MM.1S (cell line): Measurements from ENCODE around the gene ACOD1.

Experiments
- DNase-seq: peaks from one replicate; pipeline ENCODE4 v3.0.0-alpha.2; 2015
- H2AFZ ChIP-seq: fragments of 300-600 bp; sonication (generic); 2 replicates; pipeline ENCODE4 v1.6.0; 2016; ENCODE audit warnings: antibody characterized with exemption, low read length
- H3F3A ChIP-seq: fragments of 300-600 bp; sonication (generic); 2 replicates; pipeline ENCODE4 v1.6.1; 2016; ENCODE audit warnings: mild to moderate bottlenecking, antibody characterized with exemption, low read length, moderate library complexity, mixed read lengths; ENCODE audit not compliant: insufficient read depth
- H3K27ac ChIP-seq: fragments of 300-600 bp; sonication (generic); 2 replicates; pipeline ENCODE4 v1.5.1; 2016; ENCODE audit warnings: mild to moderate bottlenecking, low read length
- H3K27me3 ChIP-seq: fragments of 300-600 bp; sonication (generic); replicated peaks from 2 replicates; pipeline ENCODE4 v1.6.0; 2016; ENCODE audit warnings: low read length; ENCODE audit not compliant: insufficient read depth
- H3K36me3 ChIP-seq: fragments of 300-600 bp; sonication (generic); replicated peaks from 2 replicates; pipeline ENCODE4 v1.6.1; 2016; ENCODE audit warnings: mild to moderate bottlenecking, low read length, mixed read lengths; ENCODE audit not compliant: insufficient read depth
- H3K4me1 ChIP-seq: fragments of 300-600 bp; sonication (generic); 2 replicates; pipeline ENCODE4 v1.6.1; 2016; ENCODE audit warnings: low read length, mixed read lengths
- H3K4me2 ChIP-seq: fragments of 300-600 bp; sonication (generic); 2 replicates; pipeline ENCODE4 v1.6.0; 2016; ENCODE audit warnings: low read depth, low read length
- H3K4me3 ChIP-seq: fragments of 300-600 bp; sonication (generic); 2 replicates; pipeline ENCODE4 v1.5.1; 2016; ENCODE audit warnings: low read length, mixed read lengths
- H3K79me2 ChIP-seq: fragments of 300-600 bp; sonication (generic); 2 replicates; pipeline ENCODE4 v1.6.1; 2016; ENCODE audit warnings: mixed run types, low read length, mixed read lengths
- H3K9ac ChIP-seq: fragments of 300-600 bp; sonication (generic); 2 replicates; pipeline ENCODE4 v1.6.1; 2016; ENCODE audit warnings: low read length, mixed read lengths
- H3K9me2 ChIP-seq: fragments of 300-600 bp; sonication (generic); replicated peaks from 2 replicates; pipeline ENCODE4 v1.6.1; 2016; ENCODE audit warnings: mild to moderate bottlenecking, low read length, mixed read lengths; ENCODE audit not compliant: insufficient read depth
- H3K9me3 ChIP-seq: fragments of 300-600 bp; sonication (generic); replicated peaks from 2 replicates; pipeline ENCODE4 v1.6.1; 2016; ENCODE audit warnings: mild to moderate bottlenecking, low read length, mixed read lengths; ENCODE audit not compliant: insufficient read depth
- H4K20me1 ChIP-seq: fragments of 300-600 bp; sonication (generic); 2 replicates; pipeline ENCODE4 v1.6.1; 2016; ENCODE audit warnings: mild to moderate bottlenecking, low read length, moderate library complexity, mixed read lengths; ENCODE audit not compliant: insufficient read depth
- EZH2 ChIP-seq: fragments of 300-600 bp; sonication (generic); optimal IDR thresholded peaks from 2 replicates; pipeline ENCODE3; 2017; ENCODE audit warnings: low read depth, mild to moderate bottlenecking, antibody characterized with exemption, low read length, mixed read lengths
- EZH2phosphoT487 ChIP-seq: fragments of 300-600 bp; sonication (generic); IDR thresholded peaks from 2 replicates; pipeline ENCODE4 v1.6.1; 2018; ENCODE audit warnings: antibody characterized with exemption, low read length
- TF ChIP-seq, protein P1 (sequence below): fragments of 300-600 bp; sonication (generic); IDR thresholded peaks from 2 replicates; pipeline ENCODE4 v1.5.1; 2016; ENCODE audit warnings: antibody characterized with exemption, low read length, mixed read lengths

Gene ACOD1

DNA sequence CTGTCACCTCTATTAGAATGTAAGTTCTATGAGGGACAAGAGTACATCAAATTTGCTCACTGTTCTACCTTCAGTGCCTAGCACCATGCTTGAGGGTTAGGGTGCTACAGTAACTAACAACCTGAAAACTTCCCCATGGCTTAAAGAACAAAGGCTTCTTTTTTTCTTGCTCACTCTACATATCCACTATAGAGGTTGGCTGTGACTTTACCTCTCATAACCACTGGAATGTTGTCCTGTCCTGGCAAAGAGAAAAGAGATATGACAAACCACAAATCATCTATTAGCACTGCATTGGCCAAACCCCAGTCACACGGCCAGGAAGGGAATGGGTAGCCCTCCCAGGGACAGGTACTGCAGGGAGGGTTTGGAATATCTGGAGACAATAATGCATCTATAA lies 23.2 kb upstream of the ACOD1 start:
- DNase-seq: no peak
- Histone ChIP-seq H3K4me1 (no peaks in the 10 kb centered on the region), H3K9me3 (no peaks in the 10 kb centered on the region), H4K20me1 (no peaks in the 10 kb centered on the region), H3F3A (no peaks in the 10 kb centered on the region), H3K4me2 (no peak overlapping the region), H2AFZ (no peak overlapping the region), H3K9ac (no peak overlapping the region), H3K79me2 (no peaks in the 10 kb centered on the region), H3K4me3 (no peak overlapping the region), H3K27ac (no peak overlapping the region), H3K27me3 (no peaks in the 10 kb centered on the region), H3K36me3 (no peaks in the 10 kb centered on the region), H3K9me2 (no peaks in the 10 kb centered on the region)
- TF ChIP-seq EZH2phosphoT487 (no peak), EZH2 (no peak)
- TF ChIP-seq, protein P1, sequence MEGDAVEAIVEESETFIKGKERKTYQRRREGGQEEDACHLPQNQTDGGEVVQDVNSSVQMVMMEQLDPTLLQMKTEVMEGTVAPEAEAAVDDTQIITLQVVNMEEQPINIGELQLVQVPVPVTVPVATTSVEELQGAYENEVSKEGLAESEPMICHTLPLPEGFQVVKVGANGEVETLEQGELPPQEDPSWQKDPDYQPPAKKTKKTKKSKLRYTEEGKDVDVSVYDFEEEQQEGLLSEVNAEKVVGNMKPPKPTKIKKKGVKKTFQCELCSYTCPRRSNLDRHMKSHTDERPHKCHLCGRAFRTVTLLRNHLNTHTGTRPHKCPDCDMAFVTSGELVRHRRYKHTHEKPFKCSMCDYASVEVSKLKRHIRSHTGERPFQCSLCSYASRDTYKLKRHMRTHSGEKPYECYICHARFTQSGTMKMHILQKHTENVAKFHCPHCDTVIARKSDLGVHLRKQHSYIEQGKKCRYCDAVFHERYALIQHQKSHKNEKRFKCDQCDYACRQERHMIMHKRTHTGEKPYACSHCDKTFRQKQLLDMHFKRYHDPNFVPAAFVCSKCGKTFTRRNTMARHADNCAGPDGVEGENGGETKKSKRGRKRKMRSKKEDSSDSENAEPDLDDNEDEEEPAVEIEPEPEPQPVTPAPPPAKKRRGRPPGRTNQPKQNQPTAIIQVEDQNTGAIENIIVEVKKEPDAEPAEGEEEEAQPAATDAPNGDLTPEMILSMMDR: no peak

DNA sequence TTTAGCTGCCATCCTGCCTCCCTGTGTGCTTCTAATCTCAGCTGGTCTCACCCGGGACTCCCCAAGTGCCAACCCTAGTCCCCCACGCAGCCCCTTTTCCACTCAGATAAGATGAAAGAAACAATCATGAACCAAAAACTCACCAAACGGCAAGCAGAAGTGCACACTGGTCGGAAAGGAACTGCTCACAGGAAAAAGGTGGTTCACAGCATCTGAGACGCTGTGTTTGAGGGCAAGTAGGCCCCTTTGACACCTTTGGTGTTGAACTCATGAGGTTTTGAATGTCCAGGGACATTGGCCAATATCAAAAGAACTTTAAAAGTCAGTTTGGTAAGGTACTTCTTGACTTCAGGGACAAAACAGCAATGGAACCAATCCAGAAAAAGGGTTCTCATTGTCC lies 20.4 kb upstream of the ACOD1 start:
- H3K9me3 ChIP-seq: no peaks in the 10 kb centered on the region
- no peaks in the 10 kb centered on the region for H3F3A ChIP-seq
- H2AFZ ChIP-seq: no peak overlapping the region
- no peaks in the 10 kb centered on the region for H3K36me3 ChIP-seq
- H3K4me1 ChIP-seq: no peaks in the 10 kb centered on the region
- H3K9ac ChIP-seq: no peak overlapping the region
- no peak overlapping the region for H3K4me2 ChIP-seq
- no peaks in the 10 kb centered on the region for H3K27me3 ChIP-seq
- H3K9me2 ChIP-seq: no peaks in the 10 kb centered on the region
- TF ChIP-seq EZH2phosphoT487: no peak
- no peak for TF ChIP-seq EZH2
- TF ChIP-seq, protein P1: no peak
- no peak overlapping the region for H3K27ac ChIP-seq
- no peaks in the 10 kb centered on the region for H4K20me1 ChIP-seq
- no peak for DNase-seq
- no peaks in the 10 kb centered on the region for H3K79me2 ChIP-seq
- H3K4me3 ChIP-seq: no peak overlapping the region

DNA sequence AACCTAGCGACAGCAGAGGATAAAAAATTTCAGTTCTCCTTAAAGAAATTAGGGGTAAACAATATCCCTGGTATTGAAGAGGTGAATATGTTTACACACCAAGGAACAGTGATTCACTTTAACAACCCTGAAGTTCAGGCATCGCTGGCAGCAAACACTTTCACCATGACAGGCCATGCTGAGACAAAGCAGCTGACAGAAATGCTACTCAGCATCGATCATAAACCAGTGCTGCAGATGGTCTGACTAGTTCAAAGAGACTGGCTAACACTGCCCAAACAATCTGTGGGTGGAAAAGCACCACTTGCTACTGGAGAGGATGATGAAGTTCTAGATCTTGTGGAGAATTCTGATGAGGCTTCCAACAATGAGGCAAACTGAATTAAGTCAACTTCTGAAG lies 19.9 kb upstream of the ACOD1 start:
- Histone ChIP-seq H3K9me2 (no peaks in the 10 kb centered on the region), H3K79me2 (no peaks in the 10 kb centered on the region), H3K4me3 (no peak overlapping the region), H3K4me1 (no peaks in the 10 kb centered on the region), H3K36me3 (no peaks in the 10 kb centered on the region), H3K9ac (no peak overlapping the region), H3K27ac (no peak overlapping the region), H3F3A (no peaks in the 10 kb centered on the region), H4K20me1 (no peaks in the 10 kb centered on the region), H3K27me3 (no peaks in the 10 kb centered on the region), H3K4me2 (no peak overlapping the region), H2AFZ (no peak overlapping the region), H3K9me3 (no peaks in the 10 kb centered on the region)
- DNase-seq: no peak
- TF ChIP-seq EZH2phosphoT487 (no peak), EZH2 (no peak)
- TF ChIP-seq, protein P1: no peak
